Ecto neural progenitor cell (in vitro differentiated cells): ENCODE data around the gene INCENP.
"Not testable (repeated sequence)": the region's sequence is repeated elsewhere in the genome, so short reads cannot be mapped to it uniquely, and the experiment has no call there.

Experiments
- DNase-seq: peaks from one replicate; pipeline ENCODE4 v3.0.0-alpha.2; 2018; ENCODE audit warnings: low spot score

INCENP gene

GRCh38 chr11:62123669-62124185 is at the start of gene INCENP:
TSS of gene INCENP (plus strand) at chr11:62124011. CDS start at chr11:62128162, 4,151 bp downstream.
- DNase-seq, result peak; percentile 95

- no peak for DNase-seq
Measured at GRCh38 chr11:62075438-62075837, 48.4 kb upstream of the INCENP start.

- DNase-seq, result no peak
Measured at GRCh38 chr11:62077132-62077531, 46.7 kb upstream of the INCENP start.

GRCh38 chr11:62081378-62082291 is 42.2 kb upstream of the INCENP start:
- DNase-seq, result peak; percentile 88

GRCh38 chr11:62082292-62082657 is 41.5 kb upstream of the INCENP start:
- no peak for DNase-seq

GRCh38 chr11:62084801-62085200 is 39.0 kb upstream of the INCENP start:
- DNase-seq, result not testable (repeated sequence)

GRCh38 chr11:62087694-62088093 is 36.1 kb upstream of the INCENP start:
- no peak for DNase-seq

- no peak for DNase-seq
Measured at GRCh38 chr11:62088331-62088933, 35.4 kb upstream of the INCENP start.

GRCh38 chr11:62103141-62103540 is 20.7 kb upstream of the INCENP start:
- DNase-seq, result no peak

- DNase-seq, result no peak
Measured at GRCh38 chr11:62103986-62104385, 19.8 kb upstream of the INCENP start.

- no peak for DNase-seq
Measured at GRCh38 chr11:62104816-62105653, 18.8 kb upstream of the INCENP start.

- no peak for DNase-seq
Measured at GRCh38 chr11:62105667-62106191, 18.1 kb upstream of the INCENP start.

- DNase-seq, result peak; percentile 55
Measured at GRCh38 chr11:62108017-62108750, 15.6 kb upstream of the INCENP start.

GRCh38 chr11:62108971-62109404 is 14.8 kb upstream of the INCENP start:
- no peak for DNase-seq

GRCh38 chr11:62115085-62115694 is 8.6 kb upstream of the INCENP start:
- no peak for DNase-seq

- DNase-seq, result no peak
Measured at GRCh38 chr11:62116451-62116850, 7.4 kb upstream of the INCENP start.

- DNase-seq, result no peak
Measured at GRCh38 chr11:62119569-62119968, 4.2 kb upstream of the INCENP start.

- no peak for DNase-seq
Measured at GRCh38 chr11:62120001-62120400, 3.8 kb upstream of the INCENP start.

GRCh38 chr11:62120431-62120830 is 3.4 kb upstream of the INCENP start:
- DNase-seq, result no peak

GRCh38 chr11:62122076-62122475 is 1.7 kb upstream of the INCENP start:
- no peak for DNase-seq
